ENCODE measurements around the gene CD3E. TPM values are rescaled to one million over a fixed set of nuclear protein-coding genes. Genes with fewer than 3 reads are reported as not detected.

CD3E gene
- total and polyA plus RNA-seq, 2 experiments from 2014 or later: not detected

DNA sequence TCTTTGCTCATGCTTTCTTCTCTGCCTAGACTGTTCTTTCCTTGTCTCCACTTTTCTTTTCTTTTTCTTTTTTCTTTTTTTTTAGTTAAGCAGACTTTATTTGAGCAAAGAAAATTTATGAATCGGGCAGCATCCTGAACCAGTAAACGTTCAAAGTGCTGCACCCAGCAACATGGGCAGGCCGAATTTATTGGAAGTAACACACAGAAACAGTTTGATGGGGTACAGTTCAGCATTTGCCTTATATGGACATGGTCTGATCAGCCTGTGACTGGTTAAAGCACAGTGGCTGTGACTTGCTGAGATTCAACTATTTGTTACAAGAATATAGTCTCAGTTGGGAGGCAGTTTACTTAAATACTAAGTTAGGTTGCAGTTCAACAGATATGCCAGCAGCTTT lies 16.0 kb downstream of the CD3E start:
- H3K27ac ChIP-seq (ENCODE audit: low read depth): no peak overlapping the region
- Mint-ChIP-seq H3K9me3 (no peaks in the 10 kb centered on the region), H3K27me3 (ENCODE audit: insufficient read depth, low read depth, poor library complexity) (peaks cover 4% of the 10 kb centered on the region), H3K4me3 (no peak overlapping the region), H3K4me1 (peaks cover 19% of the 10 kb centered on the region), H3K27ac (no peak overlapping the region), H3K36me3 (ENCODE audit: low read depth) (no peaks in the 10 kb centered on the region)
- peaks cover 5% of the 10 kb centered on the region; the same call in 1 of the 2 replicates for H3K27me3 ChIP-seq (ENCODE audit: insufficient read depth)
- TF ChIP-seq NANOG (IDR thresholded peaks at IDR 0.05; ENCODE audit: borderline replicate concordance) (no peak), EZH2phosphoT487 (IDR thresholded peaks at IDR 0.05; ENCODE audit: unreplicated experiment) (no peak), ZNF331 (CRISPR knock-in tag; IDR thresholded peaks at IDR 0.05; ENCODE audit: low read depth) (no peak), EZH2 (IDR thresholded peaks at IDR 0.05; ENCODE audit: low read depth, unreplicated experiment) (no peak), JUNB (IDR thresholded peaks at IDR 0.05; ENCODE audit: unreplicated experiment) (no peak), CREB1 (CRISPR knock-in tag; IDR thresholded peaks at IDR 0.05; ENCODE audit: low read depth) (no peak), STAT1 (IDR thresholded peaks at IDR 0.05; ENCODE audit: unreplicated experiment) (no peak), POLR2AphosphoS5 (IDR thresholded peaks at IDR 0.05; ENCODE audit: low read depth) (no peak)
- TF ChIP-seq, protein P1, sequence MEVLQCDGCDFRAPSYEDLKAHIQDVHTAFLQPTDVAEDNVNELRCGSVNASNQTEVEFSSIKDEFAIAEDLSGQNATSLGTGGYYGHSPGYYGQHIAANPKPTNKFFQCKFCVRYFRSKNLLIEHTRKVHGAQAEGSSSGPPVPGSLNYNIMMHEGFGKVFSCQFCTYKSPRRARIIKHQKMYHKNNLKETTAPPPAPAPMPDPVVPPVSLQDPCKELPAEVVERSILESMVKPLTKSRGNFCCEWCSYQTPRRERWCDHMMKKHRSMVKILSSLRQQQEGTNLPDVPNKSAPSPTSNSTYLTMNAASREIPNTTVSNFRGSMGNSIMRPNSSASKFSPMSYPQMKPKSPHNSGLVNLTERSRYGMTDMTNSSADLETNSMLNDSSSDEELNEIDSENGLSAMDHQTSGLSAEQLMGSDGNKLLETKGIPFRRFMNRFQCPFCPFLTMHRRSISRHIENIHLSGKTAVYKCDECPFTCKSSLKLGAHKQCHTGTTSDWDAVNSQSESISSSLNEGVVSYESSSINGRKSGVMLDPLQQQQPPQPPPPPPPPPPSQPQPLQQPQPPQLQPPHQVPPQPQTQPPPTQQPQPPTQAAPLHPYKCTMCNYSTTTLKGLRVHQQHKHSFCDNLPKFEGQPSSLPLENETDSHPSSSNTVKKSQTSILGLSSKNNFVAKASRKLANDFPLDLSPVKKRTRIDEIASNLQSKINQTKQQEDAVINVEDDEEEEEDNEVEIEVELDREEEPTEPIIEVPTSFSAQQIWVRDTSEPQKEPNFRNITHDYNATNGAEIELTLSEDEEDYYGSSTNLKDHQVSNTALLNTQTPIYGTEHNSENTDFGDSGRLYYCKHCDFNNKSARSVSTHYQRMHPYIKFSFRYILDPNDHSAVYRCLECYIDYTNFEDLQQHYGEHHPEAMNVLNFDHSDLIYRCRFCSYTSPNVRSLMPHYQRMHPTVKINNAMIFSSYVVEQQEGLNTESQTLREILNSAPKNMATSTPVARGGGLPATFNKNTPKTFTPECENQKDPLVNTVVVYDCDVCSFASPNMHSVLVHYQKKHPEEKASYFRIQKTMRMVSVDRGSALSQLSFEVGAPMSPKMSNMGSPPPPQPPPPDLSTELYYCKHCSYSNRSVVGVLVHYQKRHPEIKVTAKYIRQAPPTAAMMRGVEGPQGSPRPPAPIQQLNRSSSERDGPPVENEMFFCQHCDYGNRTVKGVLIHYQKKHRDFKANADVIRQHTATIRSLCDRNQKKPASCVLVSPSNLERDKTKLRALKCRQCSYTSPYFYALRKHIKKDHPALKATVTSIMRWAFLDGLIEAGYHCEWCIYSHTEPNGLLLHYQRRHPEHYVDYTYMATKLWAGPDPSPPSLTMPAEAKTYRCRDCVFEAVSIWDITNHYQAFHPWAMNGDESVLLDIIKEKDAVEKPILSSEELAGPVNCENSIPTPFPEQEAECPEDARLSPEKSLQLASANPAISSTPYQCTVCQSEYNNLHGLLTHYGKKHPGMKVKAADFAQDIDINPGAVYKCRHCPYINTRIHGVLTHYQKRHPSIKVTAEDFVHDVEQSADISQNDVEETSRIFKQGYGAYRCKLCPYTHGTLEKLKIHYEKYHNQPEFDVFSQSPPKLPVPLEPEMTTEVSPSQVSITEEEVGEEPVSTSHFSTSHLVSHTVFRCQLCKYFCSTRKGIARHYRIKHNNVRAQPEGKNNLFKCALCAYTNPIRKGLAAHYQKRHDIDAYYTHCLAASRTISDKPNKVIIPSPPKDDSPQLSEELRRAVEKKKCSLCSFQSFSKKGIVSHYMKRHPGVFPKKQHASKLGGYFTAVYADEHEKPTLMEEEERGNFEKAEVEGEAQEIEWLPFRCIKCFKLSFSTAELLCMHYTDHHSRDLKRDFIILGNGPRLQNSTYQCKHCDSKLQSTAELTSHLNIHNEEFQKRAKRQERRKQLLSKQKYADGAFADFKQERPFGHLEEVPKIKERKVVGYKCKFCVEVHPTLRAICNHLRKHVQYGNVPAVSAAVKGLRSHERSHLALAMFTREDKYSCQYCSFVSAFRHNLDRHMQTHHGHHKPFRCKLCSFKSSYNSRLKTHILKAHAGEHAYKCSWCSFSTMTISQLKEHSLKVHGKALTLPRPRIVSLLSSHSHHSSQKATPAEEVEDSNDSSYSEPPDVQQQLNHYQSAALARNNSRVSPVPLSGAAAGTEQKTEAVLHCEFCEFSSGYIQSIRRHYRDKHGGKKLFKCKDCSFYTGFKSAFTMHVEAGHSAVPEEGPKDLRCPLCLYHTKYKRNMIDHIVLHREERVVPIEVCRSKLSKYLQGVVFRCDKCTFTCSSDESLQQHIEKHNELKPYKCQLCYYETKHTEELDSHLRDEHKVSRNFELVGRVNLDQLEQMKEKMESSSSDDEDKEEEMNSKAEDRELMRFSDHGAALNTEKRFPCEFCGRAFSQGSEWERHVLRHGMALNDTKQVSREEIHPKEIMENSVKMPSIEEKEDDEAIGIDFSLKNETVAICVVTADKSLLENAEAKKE (CRISPR knock-in tag; IDR thresholded peaks at IDR 0.05): no peak
- TF ChIP-seq, protein P2, sequence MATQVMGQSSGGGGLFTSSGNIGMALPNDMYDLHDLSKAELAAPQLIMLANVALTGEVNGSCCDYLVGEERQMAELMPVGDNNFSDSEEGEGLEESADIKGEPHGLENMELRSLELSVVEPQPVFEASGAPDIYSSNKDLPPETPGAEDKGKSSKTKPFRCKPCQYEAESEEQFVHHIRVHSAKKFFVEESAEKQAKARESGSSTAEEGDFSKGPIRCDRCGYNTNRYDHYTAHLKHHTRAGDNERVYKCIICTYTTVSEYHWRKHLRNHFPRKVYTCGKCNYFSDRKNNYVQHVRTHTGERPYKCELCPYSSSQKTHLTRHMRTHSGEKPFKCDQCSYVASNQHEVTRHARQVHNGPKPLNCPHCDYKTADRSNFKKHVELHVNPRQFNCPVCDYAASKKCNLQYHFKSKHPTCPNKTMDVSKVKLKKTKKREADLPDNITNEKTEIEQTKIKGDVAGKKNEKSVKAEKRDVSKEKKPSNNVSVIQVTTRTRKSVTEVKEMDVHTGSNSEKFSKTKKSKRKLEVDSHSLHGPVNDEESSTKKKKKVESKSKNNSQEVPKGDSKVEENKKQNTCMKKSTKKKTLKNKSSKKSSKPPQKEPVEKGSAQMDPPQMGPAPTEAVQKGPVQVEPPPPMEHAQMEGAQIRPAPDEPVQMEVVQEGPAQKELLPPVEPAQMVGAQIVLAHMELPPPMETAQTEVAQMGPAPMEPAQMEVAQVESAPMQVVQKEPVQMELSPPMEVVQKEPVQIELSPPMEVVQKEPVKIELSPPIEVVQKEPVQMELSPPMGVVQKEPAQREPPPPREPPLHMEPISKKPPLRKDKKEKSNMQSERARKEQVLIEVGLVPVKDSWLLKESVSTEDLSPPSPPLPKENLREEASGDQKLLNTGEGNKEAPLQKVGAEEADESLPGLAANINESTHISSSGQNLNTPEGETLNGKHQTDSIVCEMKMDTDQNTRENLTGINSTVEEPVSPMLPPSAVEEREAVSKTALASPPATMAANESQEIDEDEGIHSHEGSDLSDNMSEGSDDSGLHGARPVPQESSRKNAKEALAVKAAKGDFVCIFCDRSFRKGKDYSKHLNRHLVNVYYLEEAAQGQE (IDR thresholded peaks at IDR 0.05; ENCODE audit: unreplicated experiment): no peak
- TF ChIP-seq, protein P3, sequence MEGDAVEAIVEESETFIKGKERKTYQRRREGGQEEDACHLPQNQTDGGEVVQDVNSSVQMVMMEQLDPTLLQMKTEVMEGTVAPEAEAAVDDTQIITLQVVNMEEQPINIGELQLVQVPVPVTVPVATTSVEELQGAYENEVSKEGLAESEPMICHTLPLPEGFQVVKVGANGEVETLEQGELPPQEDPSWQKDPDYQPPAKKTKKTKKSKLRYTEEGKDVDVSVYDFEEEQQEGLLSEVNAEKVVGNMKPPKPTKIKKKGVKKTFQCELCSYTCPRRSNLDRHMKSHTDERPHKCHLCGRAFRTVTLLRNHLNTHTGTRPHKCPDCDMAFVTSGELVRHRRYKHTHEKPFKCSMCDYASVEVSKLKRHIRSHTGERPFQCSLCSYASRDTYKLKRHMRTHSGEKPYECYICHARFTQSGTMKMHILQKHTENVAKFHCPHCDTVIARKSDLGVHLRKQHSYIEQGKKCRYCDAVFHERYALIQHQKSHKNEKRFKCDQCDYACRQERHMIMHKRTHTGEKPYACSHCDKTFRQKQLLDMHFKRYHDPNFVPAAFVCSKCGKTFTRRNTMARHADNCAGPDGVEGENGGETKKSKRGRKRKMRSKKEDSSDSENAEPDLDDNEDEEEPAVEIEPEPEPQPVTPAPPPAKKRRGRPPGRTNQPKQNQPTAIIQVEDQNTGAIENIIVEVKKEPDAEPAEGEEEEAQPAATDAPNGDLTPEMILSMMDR (conservative IDR thresholded peaks at IDR 0.05; ENCODE audit: low read depth in 2 of 2): no peak
- no peak overlapping the region for H3K4me3 ChIP-seq
- peaks cover 6% of the 10 kb centered on the region for H3F3A ChIP-seq (replicated peaks; ENCODE audit: low read depth)
- H3K4me2 ChIP-seq: no peak overlapping the region
- H3K79me2 ChIP-seq (replicated peaks; ENCODE audit: insufficient read depth): no peaks in the 10 kb centered on the region
- peaks cover 11% of the 10 kb centered on the region for H3K4me1 ChIP-seq (ENCODE audit: insufficient read depth)
- no peak for ATAC-seq
- no peak overlapping the region for H2AFZ ChIP-seq
- H4K20me1 ChIP-seq (replicated peaks; ENCODE audit: insufficient read depth): no peaks in the 10 kb centered on the region
- H3K9me2 ChIP-seq (ENCODE audit: insufficient read depth): no peaks in the 10 kb centered on the region
- DNase-seq (ENCODE audit: low spot score): no peak
- H3K36me3 ChIP-seq (ENCODE audit: insufficient read depth): no peaks in the 10 kb centered on the region
